Fibroblast of skin of right biceps (primary cell): Measurements from ENCODE around the gene RHBDD3.
A peak's percentile ranks its signal among the peaks of the same experiment; 100 is the strongest.
"Not testable (repeated sequence)": the region's sequence is repeated elsewhere in the genome, so short reads cannot be mapped to it uniquely, and the experiment has no call there.

Experiments used
- DNase-seq: peaks from one replicate; pipeline ENCODE4 v3.0.0-alpha.2; 2013

RHBDD3 gene

GRCh38 chr22:29269230-29269604 lies 1.4 kb upstream of the RHBDD3 start:
- DNase-seq, result no peak

GRCh38 chr22:29268511-29269229 lies 889 bp upstream of the RHBDD3 start:
- DNase-seq, result peak; percentile 68

GRCh38 chr22:29267462-29267857 lies 321 bp downstream of the RHBDD3 start:
- DNase-seq, result no peak

GRCh38 chr22:29266564-29267461 lies 968 bp downstream of the RHBDD3 start:
- peak; percentile 30 for DNase-seq

GRCh38 chr22:29265929-29266328 lies 1.9 kb downstream of the RHBDD3 start:
- DNase-seq, result no peak

- DNase-seq, result no peak
Observed at GRCh38 chr22:29265305-29265704, 2.5 kb downstream of the RHBDD3 start.

- no peak for DNase-seq
Observed at GRCh38 chr22:29263791-29264276, 3.9 kb downstream of the RHBDD3 start.

GRCh38 chr22:29260601-29261315 lies 7.0 kb downstream of the RHBDD3 start:
- no peak for DNase-seq

- no peak for DNase-seq
Observed at GRCh38 chr22:29260031-29260560, 7.7 kb downstream of the RHBDD3 start.

- no peak for DNase-seq
Observed at GRCh38 chr22:29259253-29259899, 8.4 kb downstream of the RHBDD3 start.

GRCh38 chr22:29258407-29259252 lies 9.2 kb downstream of the RHBDD3 start:
- DNase-seq, result no peak

GRCh38 chr22:29257751-29258181 lies 10.0 kb downstream of the RHBDD3 start:
- DNase-seq, result no peak

GRCh38 chr22:29256606-29257325 lies 11.0 kb downstream of the RHBDD3 start:
- DNase-seq, result no peak

GRCh38 chr22:29255064-29255621 lies 12.6 kb downstream of the RHBDD3 start:
- no peak for DNase-seq

GRCh38 chr22:29254286-29254660 lies 13.5 kb downstream of the RHBDD3 start:
- DNase-seq, result no peak

GRCh38 chr22:29253561-29254285 lies 14.1 kb downstream of the RHBDD3 start:
- DNase-seq, result no peak

GRCh38 chr22:29251981-29252911 lies 15.5 kb downstream of the RHBDD3 start:
- no peak for DNase-seq

- DNase-seq, result no peak
Observed at GRCh38 chr22:29251265-29251664, 16.5 kb downstream of the RHBDD3 start.

GRCh38 chr22:29247891-29248290 lies 19.9 kb downstream of the RHBDD3 start:
- DNase-seq, result not testable (repeated sequence)
